ELF-1 (cell line): Measurements from ENCODE around the gene ELP1.
"Not testable (repeated sequence)": the region's sequence is repeated elsewhere in the genome, so short reads cannot be mapped to it uniquely, and the experiment has no call there.

Source experiments
- DNase-seq: peaks from one replicate; pipeline ENCODE4 v3.0.0-alpha.2; 2016; ENCODE audit warnings: low read depth, low spot score

Gene ELP1, protein sequence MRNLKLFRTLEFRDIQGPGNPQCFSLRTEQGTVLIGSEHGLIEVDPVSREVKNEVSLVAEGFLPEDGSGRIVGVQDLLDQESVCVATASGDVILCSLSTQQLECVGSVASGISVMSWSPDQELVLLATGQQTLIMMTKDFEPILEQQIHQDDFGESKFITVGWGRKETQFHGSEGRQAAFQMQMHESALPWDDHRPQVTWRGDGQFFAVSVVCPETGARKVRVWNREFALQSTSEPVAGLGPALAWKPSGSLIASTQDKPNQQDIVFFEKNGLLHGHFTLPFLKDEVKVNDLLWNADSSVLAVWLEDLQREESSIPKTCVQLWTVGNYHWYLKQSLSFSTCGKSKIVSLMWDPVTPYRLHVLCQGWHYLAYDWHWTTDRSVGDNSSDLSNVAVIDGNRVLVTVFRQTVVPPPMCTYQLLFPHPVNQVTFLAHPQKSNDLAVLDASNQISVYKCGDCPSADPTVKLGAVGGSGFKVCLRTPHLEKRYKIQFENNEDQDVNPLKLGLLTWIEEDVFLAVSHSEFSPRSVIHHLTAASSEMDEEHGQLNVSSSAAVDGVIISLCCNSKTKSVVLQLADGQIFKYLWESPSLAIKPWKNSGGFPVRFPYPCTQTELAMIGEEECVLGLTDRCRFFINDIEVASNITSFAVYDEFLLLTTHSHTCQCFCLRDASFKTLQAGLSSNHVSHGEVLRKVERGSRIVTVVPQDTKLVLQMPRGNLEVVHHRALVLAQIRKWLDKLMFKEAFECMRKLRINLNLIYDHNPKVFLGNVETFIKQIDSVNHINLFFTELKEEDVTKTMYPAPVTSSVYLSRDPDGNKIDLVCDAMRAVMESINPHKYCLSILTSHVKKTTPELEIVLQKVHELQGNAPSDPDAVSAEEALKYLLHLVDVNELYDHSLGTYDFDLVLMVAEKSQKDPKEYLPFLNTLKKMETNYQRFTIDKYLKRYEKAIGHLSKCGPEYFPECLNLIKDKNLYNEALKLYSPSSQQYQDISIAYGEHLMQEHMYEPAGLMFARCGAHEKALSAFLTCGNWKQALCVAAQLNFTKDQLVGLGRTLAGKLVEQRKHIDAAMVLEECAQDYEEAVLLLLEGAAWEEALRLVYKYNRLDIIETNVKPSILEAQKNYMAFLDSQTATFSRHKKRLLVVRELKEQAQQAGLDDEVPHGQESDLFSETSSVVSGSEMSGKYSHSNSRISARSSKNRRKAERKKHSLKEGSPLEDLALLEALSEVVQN (N-terminal part only)

DNA sequence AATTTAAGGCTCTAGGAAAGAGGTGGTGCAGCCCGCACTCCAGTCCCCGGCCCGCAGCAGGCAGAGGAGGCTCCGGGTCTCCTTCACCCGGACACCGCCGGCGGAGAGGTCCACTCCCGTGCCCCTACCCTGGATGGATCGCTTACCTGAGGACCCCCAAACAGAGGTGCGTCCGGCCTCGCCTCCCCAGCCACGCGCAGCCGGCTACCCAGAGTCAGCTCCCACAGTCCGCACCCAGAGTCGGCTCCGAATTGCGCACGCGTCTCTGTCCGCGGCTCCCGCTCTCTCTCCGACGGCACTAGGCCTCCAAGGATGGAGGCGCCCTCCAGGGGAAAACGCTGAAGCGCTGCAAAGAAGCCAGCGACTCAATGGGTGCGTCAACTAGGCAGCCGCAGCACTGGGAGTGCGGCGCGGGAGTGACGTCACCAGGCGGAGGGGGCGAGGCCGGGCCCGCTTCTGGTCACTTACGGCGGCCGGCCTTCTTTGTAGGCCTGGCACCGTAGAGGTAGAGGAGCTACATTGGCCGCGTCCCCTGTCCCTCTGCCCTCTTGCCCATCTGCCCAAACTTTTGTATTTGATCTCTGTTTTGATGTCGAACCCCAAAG, at the start of gene ELP1:
Gene ELP1 (minus strand): TSS at position 407 of the 605 bp plus-strand sequence. CDS start 2,978 bp downstream, outside the sequence.
- peak; percentile 96 for DNase-seq

DNA sequence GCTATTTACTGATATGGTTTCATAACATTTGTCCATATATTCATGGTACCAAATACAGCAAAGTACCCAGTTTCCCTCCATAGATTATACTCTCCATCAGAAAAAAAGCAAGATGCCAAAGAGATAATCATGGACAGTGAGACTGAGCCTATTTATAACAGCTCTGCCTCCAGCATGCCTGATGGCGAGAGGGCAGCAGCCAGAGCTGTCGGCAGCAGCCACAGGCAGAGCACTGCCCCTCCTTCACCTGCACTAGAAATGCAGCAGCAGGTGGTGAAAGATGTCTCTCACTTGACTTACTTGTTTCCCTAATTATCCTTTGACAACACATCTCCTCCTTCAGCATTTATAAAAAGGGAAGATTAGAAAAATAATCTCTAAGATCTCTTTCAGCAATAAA, 47.0 kb upstream of the ELP1 start:
- DNase-seq: no peak

DNA sequence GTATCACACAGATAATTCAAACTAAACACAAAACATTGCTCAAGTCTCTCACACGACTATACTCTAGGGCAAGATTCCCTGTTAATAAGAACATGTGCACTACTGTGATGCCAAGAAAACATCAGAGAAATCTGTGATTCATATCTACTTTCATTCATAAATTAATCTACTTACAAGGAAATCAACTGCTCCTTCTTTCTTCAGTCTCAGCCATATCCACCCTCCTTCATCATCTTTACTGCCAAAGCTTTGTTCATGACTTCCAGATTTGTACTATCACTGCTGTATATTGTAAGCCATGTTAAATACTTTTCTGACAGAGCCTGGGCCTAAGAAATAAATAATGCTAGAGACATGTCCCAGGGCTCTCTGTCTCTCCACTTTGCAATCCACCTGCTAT, 44.3 kb upstream of the ELP1 start:
- no peak for DNase-seq

DNA sequence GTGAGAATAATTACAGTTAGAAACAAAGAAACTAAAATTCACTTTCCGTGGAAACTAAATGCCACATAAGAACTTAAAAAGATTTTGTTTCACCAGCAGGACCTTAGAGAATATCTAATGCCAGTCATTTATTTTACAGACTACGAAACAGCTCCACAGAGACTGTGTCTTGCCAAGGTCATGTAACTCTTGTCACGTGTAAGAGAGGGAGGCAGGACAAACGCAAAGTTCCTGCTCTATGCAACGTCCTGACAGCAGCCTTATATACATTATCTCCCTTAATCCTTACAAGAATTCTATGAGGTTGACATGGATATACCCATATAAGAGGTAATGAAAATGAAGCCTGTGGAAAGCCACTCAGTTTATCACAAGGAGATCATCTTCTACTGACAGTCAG, 40.0 kb upstream of the ELP1 start:
- no peak for DNase-seq

DNA sequence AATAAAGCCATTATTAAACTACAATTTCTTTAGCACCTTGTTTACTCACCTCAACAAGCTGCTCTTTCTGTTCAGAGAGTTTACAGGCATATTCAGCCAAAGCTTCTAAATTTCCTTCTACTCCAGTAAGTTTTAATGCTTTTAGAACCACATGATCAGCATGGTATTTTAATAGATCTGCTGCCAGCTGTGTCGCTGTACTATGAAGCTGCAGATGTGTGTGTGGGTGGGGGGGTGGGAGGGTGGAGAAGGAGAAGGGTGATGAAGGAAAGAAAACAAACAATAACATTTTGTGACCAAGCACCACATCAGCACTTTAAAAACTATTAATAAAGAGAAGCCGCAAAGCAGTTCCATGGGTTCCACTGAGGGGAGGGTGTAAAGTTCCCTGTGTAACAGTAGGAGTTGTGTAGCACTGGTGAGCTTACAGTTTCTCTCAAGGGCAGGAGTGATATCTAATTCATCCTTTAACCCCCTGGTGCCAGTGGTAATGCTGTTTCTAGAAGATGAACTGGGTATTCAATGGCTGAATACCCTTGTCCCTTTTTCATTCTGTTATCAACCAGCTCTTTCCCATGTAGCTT, 38.8 kb upstream of the ELP1 start:
- DNase-seq: no peak

DNA sequence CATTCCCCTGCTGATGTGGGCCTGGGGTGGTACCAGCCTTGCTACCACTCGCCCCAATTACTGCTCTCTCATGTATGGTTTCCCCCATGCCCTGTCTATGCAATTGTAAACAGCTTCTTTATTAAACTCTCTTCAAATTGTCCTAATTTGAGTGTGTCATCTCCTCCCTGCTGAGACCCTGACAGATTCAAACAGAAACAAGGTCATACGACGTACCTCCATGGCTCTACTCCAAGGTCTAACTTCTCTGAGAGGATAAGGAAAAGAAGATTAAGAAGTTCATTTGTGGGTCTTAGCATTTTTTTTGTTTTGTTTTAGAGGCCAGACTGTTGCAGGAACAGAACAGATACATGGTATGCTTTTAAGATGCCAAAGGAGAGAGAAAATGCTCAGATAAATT, 38.3 kb upstream of the ELP1 start:
- no peak for DNase-seq

DNA sequence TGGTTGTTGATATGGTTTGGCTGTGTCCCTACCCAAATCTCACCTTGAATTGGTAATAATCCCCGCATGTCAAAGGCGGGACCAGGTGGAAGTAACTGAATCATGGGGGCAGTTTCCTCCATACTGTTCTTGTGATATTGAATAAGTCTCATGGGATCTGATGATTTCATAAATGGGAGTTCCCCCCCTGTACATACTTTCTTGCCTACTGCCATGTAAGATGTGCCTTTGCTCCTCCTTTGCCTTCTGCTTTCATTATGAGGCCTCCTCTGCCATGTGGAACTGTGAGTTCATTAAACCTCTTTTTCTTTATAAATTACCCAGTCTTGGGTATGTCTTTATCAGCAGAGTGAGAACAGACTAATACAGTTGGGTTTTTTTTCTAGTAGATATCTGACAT, 37.5 kb upstream of the ELP1 start:
- DNase-seq: not testable (repeated sequence)

DNA sequence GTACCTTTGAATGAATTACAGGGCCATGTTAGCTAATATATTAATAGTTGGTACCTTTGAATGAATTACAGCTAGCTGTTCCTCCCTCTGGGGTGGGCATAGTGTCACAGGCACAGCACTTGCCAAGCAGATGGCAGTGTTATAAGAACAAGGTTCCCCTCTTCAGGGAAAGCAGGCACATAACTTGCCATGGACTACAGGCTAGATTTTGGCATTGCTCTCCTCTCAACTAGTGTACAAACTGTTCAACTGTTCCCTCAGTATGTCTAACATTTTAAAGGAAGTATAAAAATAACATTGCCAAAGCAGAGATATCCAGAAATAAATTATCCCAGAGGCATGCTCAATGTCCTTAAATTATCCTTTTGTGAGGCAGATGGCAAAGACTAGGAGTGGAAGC, 34.0 kb upstream of the ELP1 start:
- no peak for DNase-seq

DNA sequence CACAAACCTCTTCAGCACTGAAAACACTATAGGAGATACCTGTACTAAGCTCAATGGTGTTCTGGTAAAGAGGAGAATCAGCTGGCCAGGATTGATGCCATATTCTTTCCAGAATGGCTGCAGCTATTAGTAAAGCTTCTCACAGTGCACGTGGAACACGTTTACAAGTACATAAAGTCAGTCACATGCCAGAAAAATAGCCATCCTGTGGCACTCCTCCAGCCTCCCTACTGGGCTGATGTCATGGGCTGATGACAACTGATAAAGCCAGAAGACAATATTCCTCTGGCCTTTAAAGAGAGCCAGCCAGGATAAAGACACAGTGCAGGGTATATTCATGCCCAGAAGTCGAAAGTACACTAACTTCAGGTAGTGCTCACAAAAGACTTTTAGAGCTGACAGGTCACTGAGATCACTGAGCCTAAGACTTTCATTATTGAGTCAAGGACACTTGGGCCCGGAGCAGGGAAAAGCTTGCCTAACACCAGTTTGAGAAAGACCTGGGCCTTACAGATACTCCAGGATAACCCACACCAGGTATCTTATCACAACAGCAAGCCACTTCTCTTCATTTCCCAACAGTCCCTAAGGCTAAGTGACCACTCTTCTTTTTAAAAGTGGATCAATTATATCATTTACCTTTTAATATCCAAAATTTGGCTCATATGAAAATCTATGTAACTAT, 29.7 kb upstream of the ELP1 start:
- DNase-seq: no peak

DNA sequence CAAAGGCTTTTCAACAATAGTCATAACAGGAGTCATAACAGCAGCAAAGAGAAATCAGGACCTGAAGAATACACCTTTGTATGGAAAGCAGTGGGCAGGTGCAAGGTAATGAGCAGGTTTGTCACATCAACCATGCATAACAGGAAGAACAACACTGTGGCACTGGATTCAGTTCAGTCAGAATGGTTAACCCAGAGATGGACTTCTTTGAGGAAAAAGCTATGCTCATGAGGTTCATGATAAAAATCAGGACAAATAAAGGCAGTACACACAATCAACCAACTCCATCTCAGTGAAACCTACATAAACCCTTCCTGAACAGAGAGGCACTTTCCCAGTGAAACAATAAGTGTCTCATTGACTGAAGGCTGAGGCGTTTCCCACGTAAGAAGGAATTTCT, 27.2 kb upstream of the ELP1 start:
- no peak for DNase-seq

DNA sequence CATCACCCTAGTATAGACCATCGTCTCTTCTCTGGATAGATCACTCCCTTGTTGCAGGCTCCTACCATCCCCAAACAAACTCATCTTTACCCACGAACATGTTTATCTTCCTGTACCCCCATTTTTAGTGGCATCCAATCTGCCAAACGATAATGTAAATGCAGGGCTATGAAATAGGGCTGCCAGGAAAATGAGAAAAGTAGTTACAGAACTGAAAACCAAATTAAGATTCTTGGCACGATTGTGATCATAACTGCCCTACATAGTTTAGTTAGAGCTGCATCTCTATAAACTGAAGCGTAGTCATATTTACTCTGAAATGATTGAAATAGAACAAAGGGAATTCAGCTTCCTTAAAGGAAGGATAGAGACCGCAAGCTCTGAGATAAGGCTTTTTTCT, 26.4 kb upstream of the ELP1 start:
- no peak for DNase-seq

DNA sequence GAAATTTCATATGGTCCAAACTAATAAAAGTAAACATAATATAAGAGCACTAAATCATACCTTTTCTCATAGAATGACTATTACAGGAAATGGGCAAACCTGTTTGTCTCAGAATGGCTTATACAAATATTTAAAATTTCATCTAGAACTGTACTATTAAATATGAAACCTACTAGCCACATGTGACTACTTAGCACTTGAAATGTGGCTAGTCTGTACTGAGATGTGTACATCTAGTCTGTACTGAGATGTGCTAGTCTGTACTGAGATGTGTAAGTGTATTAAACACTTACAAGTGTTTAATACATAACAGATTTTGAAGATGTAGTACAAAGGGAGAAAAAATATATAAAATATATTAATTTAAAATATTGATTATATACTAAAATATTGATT, 22.7 kb upstream of the ELP1 start:
- no peak for DNase-seq

DNA sequence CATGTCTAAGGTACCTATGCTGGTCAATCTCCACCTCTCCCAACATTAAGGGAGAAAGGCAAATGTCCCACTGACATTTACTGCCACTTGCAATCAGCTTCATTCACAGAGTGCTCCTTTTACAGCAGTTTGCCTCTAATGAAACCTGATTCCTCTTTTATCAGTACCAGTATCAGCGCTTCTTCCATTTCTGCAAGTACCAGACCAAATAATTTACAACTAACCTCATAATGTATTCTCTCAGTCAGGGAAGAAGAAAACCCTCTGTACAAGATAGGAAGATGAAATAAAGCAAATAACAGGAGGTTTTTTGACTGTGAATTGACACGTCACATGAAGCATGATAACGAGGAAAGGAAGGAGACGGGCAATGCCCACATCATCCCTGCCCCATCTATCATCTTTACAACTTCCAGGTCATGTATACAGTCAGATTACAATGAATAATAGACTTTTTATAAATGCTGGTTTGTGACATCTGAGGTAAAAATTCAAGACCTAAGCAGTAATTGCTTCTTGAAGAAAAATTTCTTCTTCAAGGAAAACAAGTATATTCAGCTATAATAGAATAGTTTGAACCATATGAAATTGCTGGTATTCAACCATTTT, 22.2 kb upstream of the ELP1 start:
- DNase-seq: no peak

DNA sequence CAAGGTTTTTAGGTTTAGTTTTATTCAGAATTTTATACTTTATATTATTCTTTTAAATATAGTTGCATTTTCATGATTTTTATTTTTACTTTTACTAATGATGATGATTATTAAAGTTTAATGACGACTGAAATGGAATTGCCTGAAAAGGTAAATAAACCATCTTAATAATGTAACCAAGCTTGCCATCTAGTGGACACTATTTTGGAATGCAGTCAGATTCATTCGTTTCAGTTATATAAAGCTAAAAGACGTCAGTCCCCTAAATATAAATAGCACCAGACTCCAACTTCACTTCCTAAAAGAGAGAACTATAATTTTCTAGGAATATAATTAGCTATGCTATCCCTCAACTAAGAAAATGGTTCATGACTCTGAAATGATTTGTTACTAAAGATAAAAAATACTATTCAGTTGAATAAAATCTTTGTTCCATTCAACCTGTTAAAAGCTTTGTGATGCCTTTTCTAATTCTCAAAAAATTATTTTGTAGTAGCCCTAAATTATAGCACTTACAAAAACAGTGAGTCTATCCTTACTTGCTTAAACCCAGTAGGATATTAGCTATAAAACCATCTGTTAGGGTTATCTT, 20.2 kb upstream of the ELP1 start:
- no peak for DNase-seq

DNA sequence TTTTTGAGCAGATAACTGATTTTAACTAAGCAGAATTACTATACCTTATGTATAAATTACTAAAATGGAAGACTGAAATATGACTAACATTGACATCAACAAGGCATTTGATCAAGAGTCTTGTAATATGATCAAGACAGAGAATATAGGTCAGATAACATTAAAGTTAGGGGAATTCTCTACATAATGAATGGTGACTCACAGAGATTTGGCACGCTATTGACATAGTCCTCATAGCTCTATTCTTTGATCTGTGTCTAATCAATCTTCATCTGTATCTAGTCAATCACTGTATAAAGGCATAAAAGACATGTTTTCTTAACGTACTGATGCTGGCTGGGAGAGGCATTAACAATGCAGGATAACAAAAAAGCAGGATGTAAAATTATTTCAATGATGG, 17.7 kb upstream of the ELP1 start:
- DNase-seq: no peak

DNA sequence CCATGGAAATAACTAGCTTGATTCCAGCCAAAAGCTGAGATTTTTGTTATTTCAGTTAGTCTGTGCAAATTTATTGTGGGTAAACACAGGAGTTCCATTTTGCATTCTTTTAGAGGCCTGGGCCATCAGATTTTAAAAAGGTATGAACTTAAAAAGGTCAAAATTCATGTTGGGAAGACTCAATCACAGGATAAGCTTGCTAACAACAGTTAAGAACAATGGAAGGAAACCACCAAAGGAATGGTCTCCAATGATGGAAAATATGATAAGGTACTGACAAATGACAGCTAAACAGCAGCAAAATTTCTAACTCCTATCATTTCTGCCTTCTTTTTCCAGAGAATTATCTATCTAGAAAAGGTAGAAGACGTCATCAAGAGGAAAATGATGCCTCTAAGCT, 16.2 kb upstream of the ELP1 start:
- DNase-seq: no peak

DNA sequence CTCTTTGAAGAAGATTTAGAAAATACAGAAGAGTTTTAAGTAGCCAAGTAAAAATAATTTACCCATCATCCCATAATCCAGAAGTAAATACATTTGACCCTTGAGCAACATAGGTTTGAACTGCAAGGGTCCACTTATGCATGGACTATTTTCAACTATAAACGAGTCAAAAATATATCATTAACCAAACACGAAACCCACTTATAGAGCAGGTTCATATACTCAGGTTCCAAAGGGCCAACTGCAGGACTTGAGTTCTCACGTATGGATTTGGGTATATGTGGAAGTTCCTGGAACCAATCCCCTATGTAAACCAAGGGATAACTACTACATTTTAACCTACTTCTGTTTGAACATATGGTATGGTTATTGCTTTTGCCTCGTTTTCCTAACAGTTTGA, 6.1 kb upstream of the ELP1 start:
- DNase-seq: no peak

DNA sequence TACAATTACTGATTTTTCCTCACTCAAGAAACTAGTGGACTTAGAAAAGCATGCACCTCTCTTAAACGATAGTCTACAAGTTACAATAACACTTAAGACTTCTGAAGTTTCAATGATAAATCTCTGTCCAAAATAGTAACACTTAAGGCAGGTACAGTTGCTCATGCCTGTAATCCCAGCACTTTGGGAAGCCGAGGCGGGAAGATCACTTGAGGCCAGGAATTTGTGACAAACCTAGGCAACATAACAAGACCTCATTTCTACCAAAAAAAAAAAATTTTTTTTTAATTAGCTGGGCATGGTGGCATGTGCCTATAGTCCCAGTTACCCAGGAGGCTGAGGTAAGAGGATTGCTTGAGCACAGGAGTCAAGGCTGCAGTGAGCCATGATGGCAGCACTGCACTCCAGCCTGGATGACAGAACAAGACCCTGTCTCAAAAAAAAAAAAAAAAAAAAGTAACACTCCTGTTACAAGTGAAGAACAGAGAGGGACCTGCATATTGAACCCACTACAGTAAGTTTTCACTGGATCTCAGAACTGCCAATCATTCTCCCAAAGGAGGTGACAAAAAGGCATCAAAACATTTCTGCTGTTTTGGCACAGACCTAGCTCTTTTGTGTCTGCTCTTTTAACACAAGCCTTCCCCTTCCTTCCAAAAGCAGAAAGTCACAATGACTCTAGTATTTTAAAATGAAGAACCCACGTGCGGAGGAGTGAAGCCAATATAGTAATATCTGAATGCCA, 3.8 kb upstream of the ELP1 start:
- no peak for DNase-seq

DNA sequence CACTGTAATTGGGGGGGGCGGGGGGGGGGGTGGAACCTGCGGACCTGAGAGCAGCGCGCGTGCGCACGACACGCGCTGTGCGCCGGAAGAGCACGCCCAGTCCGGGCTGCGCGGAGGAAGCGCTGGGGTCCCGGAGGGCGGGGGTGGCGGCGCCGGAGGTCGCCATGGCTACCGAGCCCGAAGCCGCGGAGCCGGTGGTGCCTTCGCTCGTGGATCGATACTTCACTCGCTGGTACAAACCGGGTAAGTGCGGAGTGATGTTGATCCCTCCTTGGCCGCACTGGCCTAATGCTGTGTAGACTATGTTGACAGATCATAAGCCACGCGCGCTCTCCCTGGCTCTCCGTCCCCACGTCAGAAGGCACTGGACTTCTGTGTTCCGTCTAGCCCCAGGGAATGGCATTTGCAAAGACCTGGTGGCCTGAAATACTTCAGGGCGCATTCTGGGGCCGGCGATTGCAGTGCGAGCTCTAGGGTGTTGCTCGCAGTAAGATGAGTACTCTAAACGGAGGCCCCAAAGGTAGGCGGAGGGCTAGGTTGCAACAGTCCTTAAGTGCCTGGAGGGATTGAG, 484 bp upstream of the ELP1 start, which contains the start of gene ABITRAM:
Gene ABITRAM (plus strand): TSS at position 78 of the 571 bp plus-strand sequence. CDS start 87 bp downstream, at position 165.
- DNase-seq: peak; percentile 88
